22Rv1 (cell line): ENCODE measurements around the gene NR2F6.

ENCODE experiments used
- CTCF ChIP-seq: fragments of 450-650 bp; IDR thresholded peaks from 2 replicates; pipeline ENCODE4 v1.5.1; 2017; ENCODE audit warnings: mild to moderate bottlenecking
- ZFX ChIP-seq: fragments of 450-650 bp; IDR thresholded peaks from 2 replicates; pipeline ENCODE4 v1.6.1; 2017; ENCODE audit warnings: antibody characterized with exemption, borderline replicate concordance

GRCh38 chr19:17259118-17259780, 13.5 kb upstream of the NR2F6 start:
- no peak for TF ChIP-seq CTCF
- TF ChIP-seq ZFX = no peak
